Measurements from ENCODE around the gene FGF13.

The FGF13 gene

DNA sequence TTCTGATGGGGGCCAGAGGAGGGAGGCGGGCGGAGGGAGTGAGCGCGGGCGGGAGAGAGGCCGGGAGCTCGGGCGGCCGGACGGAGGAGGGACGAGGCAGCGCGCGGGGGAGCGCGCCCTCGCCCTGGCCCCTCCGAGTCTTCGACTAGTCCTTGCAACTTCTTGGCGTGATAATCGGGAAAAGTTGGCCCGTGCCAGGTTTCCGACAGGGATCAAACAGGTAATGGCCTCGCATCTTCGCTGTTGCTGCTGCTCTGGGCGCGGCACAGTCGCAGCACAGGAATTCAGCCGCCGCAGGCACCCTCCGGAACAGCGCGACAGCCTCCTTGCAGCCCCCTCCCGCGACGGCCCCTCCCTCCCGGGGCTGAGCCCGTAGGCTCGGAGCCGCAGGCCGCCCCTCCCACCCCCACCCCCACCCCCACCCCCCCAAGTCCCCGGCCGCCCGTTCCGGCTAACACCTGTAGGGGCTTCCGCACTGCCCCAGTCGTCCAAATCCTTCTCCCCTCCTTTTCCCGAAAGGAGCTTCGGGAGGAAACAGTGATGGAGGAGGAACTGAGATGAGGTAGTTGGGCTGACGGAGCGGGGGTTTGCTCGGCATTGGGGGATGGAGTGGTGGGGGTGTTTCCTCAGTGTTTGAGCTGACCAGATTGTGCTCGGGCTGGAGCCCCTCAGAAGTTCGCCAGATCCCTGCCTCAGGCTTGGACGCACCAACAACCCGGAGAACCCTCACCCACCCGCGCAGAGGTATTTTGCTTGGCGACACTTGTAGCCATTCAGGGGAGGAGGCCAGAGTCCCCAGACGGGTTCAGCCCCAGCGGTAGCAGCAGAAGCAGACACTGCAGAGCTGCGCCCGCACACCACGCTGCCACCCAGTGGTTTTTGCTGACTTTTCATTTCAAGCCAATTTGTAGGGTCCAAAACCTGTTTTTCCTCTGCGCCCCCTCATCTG, at the start of gene FGF13:
Gene FGF13, minus strand, starts transcription at position 319 of the 949 bp plus-strand sequence. CDS start 714 bp downstream, outside the sequence.
- DNase-seq: no peak

- no peak for DNase-seq
These were observed 47.9 kb upstream of the FGF13 start for GRCh38 chrX:138759217-138759943.

- DNase-seq: no peak
These were observed 44.7 kb upstream of the FGF13 start for GRCh38 chrX:138756234-138756633.

DNA sequence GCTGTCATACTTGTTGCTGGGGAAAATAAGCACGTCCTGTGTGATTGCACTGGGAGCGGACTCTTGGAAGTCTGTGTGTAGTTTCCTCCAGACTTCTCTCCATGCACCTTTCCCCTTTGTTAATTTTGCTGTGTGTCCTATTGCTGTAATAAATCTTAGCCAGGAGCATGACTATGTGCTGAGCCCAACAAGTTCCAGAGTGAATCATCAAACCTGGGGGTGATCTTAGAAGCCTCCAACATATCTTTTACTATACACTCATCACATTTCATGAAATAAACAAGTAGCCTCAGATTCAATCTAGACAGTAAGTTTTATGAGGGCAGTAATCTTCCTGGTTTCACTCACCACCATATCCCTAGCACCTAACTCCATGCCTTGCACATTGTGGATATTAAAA, 43.3 kb upstream of the FGF13 start:
- no peak for DNase-seq

- no peak for DNase-seq
These were observed 37.0 kb upstream of the FGF13 start for GRCh38 chrX:138748480-138748879.

GRCh38 chrX:138745196-138745595, 33.7 kb upstream of the FGF13 start:
- no peak for DNase-seq

GRCh38 chrX:138742217-138742616, 30.7 kb upstream of the FGF13 start:
- no peak for DNase-seq

DNA sequence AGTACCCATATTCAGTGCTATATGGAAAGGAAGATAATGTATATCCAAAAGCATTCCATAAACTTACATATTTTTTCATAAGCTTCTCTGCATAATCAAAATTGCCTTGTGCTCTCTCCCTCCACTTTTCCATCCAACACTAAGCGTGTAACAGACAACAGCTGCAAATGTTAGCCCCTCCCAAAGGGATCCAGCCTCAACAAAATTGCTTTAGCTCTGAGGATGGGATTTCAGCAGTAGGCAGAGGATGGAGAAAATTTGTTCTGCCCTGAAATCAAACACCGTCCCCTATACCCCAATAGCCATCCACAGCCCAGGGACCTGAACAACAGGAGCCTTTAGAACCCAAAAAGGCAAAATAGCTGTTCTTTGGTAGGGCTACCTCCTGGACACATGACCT, 28.8 kb upstream of the FGF13 start:
- no peak for DNase-seq

- no peak for DNase-seq
These were observed 11.8 kb upstream of the FGF13 start for GRCh38 chrX:138723301-138723700.

DNA sequence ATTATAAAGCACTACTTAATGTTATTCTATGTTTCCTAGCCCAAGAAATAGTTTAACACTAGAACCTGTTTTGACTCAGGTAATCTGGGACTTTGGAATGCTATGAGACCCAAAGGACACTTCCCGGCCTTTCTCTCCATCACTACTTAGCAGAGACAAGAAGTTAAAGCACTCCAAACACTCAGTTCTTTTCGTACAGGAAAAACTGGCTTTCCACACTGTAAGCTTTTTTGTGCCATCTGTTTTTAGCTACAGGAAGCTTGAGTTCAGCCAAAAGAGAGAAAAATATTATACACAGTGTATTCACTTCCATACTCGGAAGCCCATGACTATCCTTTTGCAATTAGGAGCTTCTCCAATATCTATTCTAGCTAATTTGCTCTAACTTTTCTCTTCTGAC, 7.9 kb upstream of the FGF13 start:
- no peak for DNase-seq

DNA sequence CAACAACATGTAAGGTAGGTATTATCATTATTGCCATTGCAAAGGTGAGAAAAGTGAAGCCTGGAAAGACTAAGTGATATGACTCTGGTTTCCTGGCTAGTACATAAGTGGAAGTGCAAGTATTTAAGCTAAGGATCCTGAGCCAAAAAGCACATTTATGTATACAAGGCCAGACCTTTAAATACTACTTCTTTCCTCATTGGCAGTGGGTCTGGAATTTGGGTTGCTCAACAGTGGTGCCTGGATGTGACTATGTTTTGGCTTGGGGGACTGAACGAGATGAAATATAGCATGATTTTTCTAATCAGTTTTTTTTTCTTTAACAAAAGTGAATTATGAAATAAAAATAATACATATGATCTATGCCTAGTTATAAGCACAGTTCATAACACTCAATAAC, 7.4 kb upstream of the FGF13 start:
- no peak for DNase-seq

GRCh38 chrX:138710866-138711341, 613 bp downstream of the FGF13 start:
- no peak for DNase-seq

DNA sequence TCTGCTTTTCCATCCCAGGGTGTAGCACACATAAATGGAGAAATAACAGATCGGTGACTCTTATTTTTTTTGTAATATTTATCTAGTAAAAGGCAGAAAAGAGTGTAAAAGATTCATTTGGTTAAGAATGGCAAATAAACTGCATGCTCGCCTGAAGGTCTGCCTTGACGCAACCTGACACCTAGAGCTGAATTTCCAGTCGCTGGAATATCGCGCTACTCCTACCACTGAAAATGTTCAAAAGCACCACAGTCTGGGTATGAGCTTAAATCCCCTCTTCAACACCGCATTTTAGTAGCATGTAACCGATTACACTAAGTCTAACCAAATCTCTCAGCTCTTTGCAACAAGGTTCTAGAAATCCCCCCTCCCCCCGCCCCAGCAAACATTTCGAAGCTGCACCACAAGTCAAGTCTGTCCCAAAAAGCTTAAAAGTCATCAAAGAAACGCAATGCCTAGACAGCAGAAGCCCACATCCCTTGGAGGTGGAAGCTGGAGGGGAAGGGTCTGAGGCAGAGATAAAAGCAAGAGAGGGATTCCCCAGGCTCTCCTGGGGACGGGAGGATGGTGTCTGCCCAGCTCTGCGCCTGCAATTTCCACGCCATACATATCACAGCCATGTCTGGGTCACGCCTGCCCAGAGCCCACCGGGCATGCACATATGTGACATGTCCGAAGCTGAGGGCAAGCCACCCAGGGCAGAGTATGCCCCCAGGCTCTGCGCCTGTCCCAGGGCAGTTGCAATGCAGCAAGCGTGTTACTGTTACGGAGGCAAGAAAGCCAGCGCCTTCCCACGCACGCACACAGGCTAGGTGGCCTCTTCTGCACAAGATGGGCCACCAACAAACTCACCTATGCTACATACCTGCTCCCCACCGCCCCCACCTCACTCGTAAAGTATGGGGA, 1.4 kb downstream of the FGF13 start:
- DNase-seq: no peak

DNA sequence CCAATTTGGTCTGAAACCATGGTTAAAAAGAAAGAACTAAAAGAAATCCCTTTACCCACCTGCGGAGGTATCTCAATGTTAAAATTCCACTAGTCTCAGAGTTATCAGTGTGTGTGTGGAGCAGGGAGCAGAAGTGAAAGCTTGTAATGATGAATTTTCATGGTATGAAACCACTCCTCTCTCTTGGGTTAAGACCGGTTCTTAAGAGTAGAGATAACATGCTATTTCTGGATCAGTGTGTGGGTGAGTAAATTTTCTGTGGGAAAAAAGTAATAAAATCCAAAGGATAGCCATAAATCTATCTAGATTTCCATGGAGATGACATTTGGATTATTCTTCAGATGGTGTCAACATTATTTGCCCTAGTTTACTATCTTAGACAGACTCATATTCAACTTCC, 3.2 kb downstream of the FGF13 start:
- no peak for DNase-seq

- no peak for DNase-seq
These were observed 6.9 kb downstream of the FGF13 start for GRCh38 chrX:138704596-138704995.

- DNase-seq: no peak
These were observed 7.4 kb downstream of the FGF13 start for GRCh38 chrX:138704101-138704500.

GRCh38 chrX:138692591-138692990, 18.9 kb downstream of the FGF13 start:
- DNase-seq: no peak

- no peak for DNase-seq
These were observed 20.3 kb downstream of the FGF13 start for GRCh38 chrX:138691186-138691585.

GRCh38 chrX:138690591-138690990, 20.9 kb downstream of the FGF13 start:
- DNase-seq: no peak

GRCh38 chrX:138683600-138683999, 27.9 kb downstream of the FGF13 start:
- DNase-seq: no peak

- DNase-seq: no peak
These were observed 41.8 kb downstream of the FGF13 start for GRCh38 chrX:138669693-138670092.

DNA sequence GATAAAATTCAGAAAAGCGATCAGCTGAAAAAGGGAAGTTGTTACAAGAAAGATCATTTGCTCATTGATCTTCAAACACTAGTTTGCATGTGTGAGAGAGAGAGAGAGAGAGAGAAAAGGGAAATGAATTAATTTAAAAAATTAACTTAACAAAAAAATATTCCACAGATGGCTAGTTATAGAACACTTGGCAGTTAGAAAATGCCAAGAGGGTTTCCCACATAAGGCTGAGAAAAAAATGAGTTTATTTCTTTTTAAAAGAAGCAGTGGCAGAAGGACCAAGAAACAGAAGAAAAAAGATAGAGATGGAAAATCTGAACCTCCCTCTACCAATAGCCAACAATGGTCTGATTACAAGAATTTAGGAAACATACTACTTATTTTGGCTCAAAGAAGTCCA, 47.1 kb downstream of the FGF13 start:
- DNase-seq: no peak

DNA sequence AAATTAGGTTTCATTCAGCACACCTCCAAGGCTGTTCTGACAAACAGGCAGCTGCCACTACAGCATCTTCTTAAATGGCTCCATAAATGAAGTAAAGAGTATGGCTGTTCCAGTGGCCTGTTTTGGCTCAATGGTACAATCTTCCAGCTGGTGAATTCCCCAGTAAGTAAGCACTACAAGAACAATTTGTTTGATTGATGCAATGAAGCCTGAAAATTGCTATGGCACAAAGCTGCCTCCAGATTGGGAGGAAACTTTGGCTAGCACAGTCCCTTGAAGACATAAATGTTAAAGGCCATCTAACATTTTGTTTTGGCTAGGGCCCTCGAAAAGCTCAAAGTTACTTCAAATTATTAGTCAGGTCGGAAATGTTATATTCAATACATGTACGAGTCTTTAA, 47.5 kb downstream of the FGF13 start:
- no peak for DNase-seq

All from NCI-H2227 treated with DMSO at 0.1 percent for 48 hours (cell line).